HCT116 (cell line): ENCODE results near the gene GK.

Experiments
- CEBPB ChIP-seq: IDR thresholded peaks from 2 replicates; pipeline ENCODE4 v1.6.1; 2012; ENCODE audit warnings: low read depth
- CTCF ChIP-seq, 3 experiments: fragments of 200-600 bp in 1 of 3; sonication (generic) in 1 of 3; IDR thresholded peaks in 2 of 3; conservative IDR thresholded peaks in 1 of 3; 2 replicates each; pipeline ENCODE4 v1.5.1; 2012 to 2017; ENCODE audit warnings: low read depth in 2 of 3, low read length in 2 of 3, antibody characterized with exemption in 1 of 3, borderline replicate concordance in 1 of 3, control low read depth in 1 of 3, mild to moderate bottlenecking in 1 of 3, mixed read lengths in 1 of 3, mixed run types in 1 of 3, moderate library complexity in 1 of 3; ENCODE audit not compliant: insufficient read depth in 1 of 3
- EZH2 ChIP-seq: fragments of 200-600 bp; sonication (generic); IDR thresholded peaks from 2 replicates; pipeline ENCODE4 v1.6.1; 2017; ENCODE audit warnings: antibody characterized with exemption, mixed run types
- POLR2A ChIP-seq: IDR thresholded peaks from 2 replicates; pipeline ENCODE4 v1.7.0; 2011; ENCODE audit warnings: borderline replicate concordance; ENCODE audit not compliant: insufficient read depth, insufficient read length; ENCODE audit errors: extremely low read depth
- RAD21 ChIP-seq: IDR thresholded peaks from 2 replicates; pipeline ENCODE4 v1.6.1; 2012; ENCODE audit warnings: low read depth, mild to moderate bottlenecking
- SIN3A ChIP-seq: IDR thresholded peaks from 2 replicates; pipeline ENCODE4 v1.6.1; 2012; ENCODE audit warnings: low read depth
- YY1 ChIP-seq: IDR thresholded peaks from 2 replicates; pipeline ENCODE4 v1.6.1; 2011; ENCODE audit warnings: low read length, low read depth, moderate library complexity, mild to moderate bottlenecking; ENCODE audit not compliant: insufficient replicate concordance; ENCODE audit errors: extremely low read depth
- ZBTB33 ChIP-seq: IDR thresholded peaks from 2 replicates; pipeline ENCODE4 v1.6.1; 2011; ENCODE audit warnings: mild to moderate bottlenecking, low read length, moderate library complexity; ENCODE audit not compliant: insufficient replicate concordance; ENCODE audit errors: extremely low read depth
- ZNF274 ChIP-seq: fragments of 200-500 bp; sonication (Bioruptor generic); IDR thresholded peaks from 2 replicates; pipeline ENCODE4 v1.6.1; 2014; ENCODE audit warnings: mild to moderate bottlenecking, low read depth, low read length, inconsistent platforms

- TF ChIP-seq YY1: no peak
- TF ChIP-seq CTCF (IDR thresholded peaks at IDR 0.05 in 2 of 3, conservative IDR thresholded peaks at IDR 0.05 in 1 of 3; ENCODE audit: borderline replicate concordance in 1 of 3, insufficient read depth in 1 of 3, low read depth in 2 of 3, low read length in 2 of 3): no peak
- TF ChIP-seq ZNF274: no peak
- TF ChIP-seq ZBTB33: no peak
- TF ChIP-seq POLR2A: no peak
- TF ChIP-seq CEBPB: no peak
- no peak for TF ChIP-seq RAD21
- TF ChIP-seq EZH2: no peak
- TF ChIP-seq SIN3A: no peak
These were observed 10.6 kb upstream of the GK start for GRCh38 chrX:30642642-30643041.
